ENCODE measurements around the gene BCCIP.

- TF ChIP-seq OSR1 (CRISPR knock-in tag; IDR thresholded peaks at IDR 0.05) (no peak), SNAI2 (CRISPR knock-in tag; IDR thresholded peaks at IDR 0.05) (no peak)
Measured at GRCh38 chr10:125782054-125782453, 41.3 kb upstream of the BCCIP start.

Measured in SK-N-SH treated with all-trans-retinoic acid at 6 μM for 48 hours (cell line).